ENCODE measurements around the gene CPSF7. TPM values are rescaled to one million over a fixed set of nuclear protein-coding genes. Genes with fewer than 3 reads are reported as not detected.

The CPSF7 gene
- total RNA-seq, 4 donors from 2014 or later: 29.9 to 45.2 (median 40.7) TPM

GRCh38 chr11:61367406-61367805, 62.4 kb downstream of the CPSF7 start:
- Histone ChIP-seq H3K36me3 (peaks cover 54 to 78% (median 66%) of the 10 kb centered on the region in 4 donors), H3K4me1 (peaks cover 9 to 23% (median 18%) of the 10 kb centered on the region in 4 donors), H3K4me3 (no peak overlapping the region), H3K27me3 (no peaks in the 10 kb centered on the region), H3K9me3 (no peaks in the 10 kb centered on the region), H3K27ac (replicated peaks in 1 of 4) (no peak overlapping the region)
- WGBS: 76% methylated on average over 6 of the region's 6 CpGs
- intact Hi-C loops (cut with DNase I): no loop called here
- TF ChIP-seq CTCF (IDR thresholded peaks at IDR 0.05): no peak
- TF ChIP-seq POLR2AphosphoS5 (IDR thresholded peaks at IDR 0.05): no peak
- no peak for TF ChIP-seq POLR2A (IDR thresholded peaks at IDR 0.05; ENCODE audit: low read depth)
- no peak for TF ChIP-seq EP300 (IDR thresholded peaks at IDR 0.05)
- DNase-seq (ENCODE audit: extremely low spot score): no peak

GRCh38 chr11:61364012-61364675, 65.6 kb downstream of the CPSF7 start:
- WGBS: 100% methylated on average over 1 of the region's 5 CpGs
- H3K36me3 ChIP-seq: peaks cover 49 to 54% (median 54%) of the 10 kb centered on the region in 4 donors
- DNase-seq (ENCODE audit: extremely low spot score): no peak
- no peak overlapping the region for H3K27ac ChIP-seq (replicated peaks in 1 of 4)
- intact Hi-C loops (cut with DNase I): no loop called here
- H3K9me3 ChIP-seq: no peaks in the 10 kb centered on the region
- no peak for TF ChIP-seq POLR2A (IDR thresholded peaks at IDR 0.05; ENCODE audit: low read depth)
- no peak for TF ChIP-seq POLR2AphosphoS5 (IDR thresholded peaks at IDR 0.05)
- TF ChIP-seq CTCF (IDR thresholded peaks at IDR 0.05): no peak
- no peak for TF ChIP-seq EP300 (IDR thresholded peaks at IDR 0.05)
- no peaks in the 10 kb centered on the region for H3K27me3 ChIP-seq
- H3K4me3 ChIP-seq: no peak overlapping the region
- peaks cover 30 to 41% (median 34%) of the 10 kb centered on the region in 4 donors for H3K4me1 ChIP-seq

GRCh38 chr11:61362542-61362875, 67.3 kb downstream of the CPSF7 start:
- peaks cover 30 to 42% (median 31%) of the 10 kb centered on the region in 4 donors for H3K4me1 ChIP-seq
- H3K36me3 ChIP-seq: peaks cover 32 to 38% (median 37%) of the 10 kb centered on the region in 4 donors
- intact Hi-C loops (cut with DNase I): no loop called here
- 1% methylated on average over 12 of the region's 12 CpGs for WGBS
- no peaks in the 10 kb centered on the region for H3K9me3 ChIP-seq
- peak overlapping the region; percentile 66 to 94 (median 80) for H3K4me3 ChIP-seq
- TF ChIP-seq POLR2AphosphoS5 (IDR thresholded peaks at IDR 0.05) (no peak), EP300 (IDR thresholded peaks at IDR 0.05) (no peak), CTCF (IDR thresholded peaks at IDR 0.05) (no peak), POLR2A (IDR thresholded peaks at IDR 0.05; ENCODE audit: low read depth) (no peak)
- H3K27ac ChIP-seq (replicated peaks in 1 of 4): peak overlapping the region; percentile 92 to 100 (median 98)
- H3K27me3 ChIP-seq: no peaks in the 10 kb centered on the region
- DNase-seq (ENCODE audit: extremely low spot score): no peak

GRCh38 chr11:61361741-61362541, 67.8 kb downstream of the CPSF7 start, which contains the start of the genes CYB561A3 and TMEM138:
CYB561A3 (minus strand) TSS chr11:61361882; CDS start chr11:61356713, 5,169 bp downstream.
TMEM138 (plus strand) TSS chr11:61362374; CDS start chr11:61364391, 2,017 bp downstream.
- Histone ChIP-seq H3K9me3 (no peaks in the 10 kb centered on the region), H3K27ac (replicated peaks in 1 of 4) (peak within 1 kb of the TSS; percentile 92 to 100 (median 98)), H3K4me1 (peaks cover 30 to 42% (median 32%) of the 10 kb centered on the region in 4 donors), H3K27me3 (no peaks in the 10 kb centered on the region), H3K4me3 (peak within 1 kb of the TSS; percentile 66 to 94 (median 80)), H3K36me3 (peaks cover 27 to 32% (median 32%) of the 10 kb centered on the region in 4 donors)
- peak; percentile 98 for DNase-seq (ENCODE audit: extremely low spot score)
- WGBS: under 1% methylated on average over 24 of the region's 63 CpGs
- TF ChIP-seq CTCF (IDR thresholded peaks at IDR 0.05): no peak
- peak; percentile 78 for TF ChIP-seq POLR2A (IDR thresholded peaks at IDR 0.05; ENCODE audit: low read depth)
- TF ChIP-seq POLR2AphosphoS5 (IDR thresholded peaks at IDR 0.05): peak; percentile 78 to 96
- intact Hi-C loops (cut with DNase I): no loop called here
